Neural cell (in vitro differentiated cells): Measurements from ENCODE around the gene TBC1D19. TPM values are rescaled to one million over a fixed set of nuclear protein-coding genes. Genes with fewer than 3 reads are reported as not detected.

ENCODE experiments used
- H2AFZ ChIP-seq: fragments of 200-600, 300-800 bp; sonication (generic), shearing (Covaris generic); 2 replicates; pipeline ENCODE4 v1.6.0; 2014; ENCODE audit warnings: low read depth, mild to moderate bottlenecking, antibody characterized with exemption, low read length, moderate library complexity
- H3F3A ChIP-seq: fragments of 200-600 bp; shearing (Covaris generic); 2 replicates; pipeline ENCODE4 v1.6.1; 2016; ENCODE audit warnings: mild to moderate bottlenecking, moderate library complexity, mixed read lengths, antibody characterized with exemption, low read length; ENCODE audit not compliant: insufficient read depth, poor library complexity, severe bottlenecking
- H3K27ac ChIP-seq: fragments of 200-600, 300-800 bp; sonication (generic), shearing (Covaris generic); 2 replicates; pipeline ENCODE4 v1.5.1; 2014; ENCODE audit warnings: mild to moderate bottlenecking, low read length, moderate library complexity
- H3K27me3 ChIP-seq: fragments of 300-800, 200-600 bp; sonication (generic), shearing (Covaris generic); 2 replicates; pipeline ENCODE4 v1.6.0; 2014; ENCODE audit warnings: mild to moderate bottlenecking, low read depth, low read length, moderate library complexity; ENCODE audit not compliant: insufficient read depth
- H3K36me3 ChIP-seq: fragments of 300-800, 200-600 bp; sonication (generic), shearing (Covaris generic); 2 replicates; pipeline ENCODE4 v1.5.1; 2014; ENCODE audit warnings: mild to moderate bottlenecking, antibody characterized with exemption, low read length, moderate library complexity; ENCODE audit not compliant: insufficient read depth
- H3K4me2 ChIP-seq: fragments of 300-800, 200-600 bp; sonication (generic), shearing (Covaris generic); 2 replicates; pipeline ENCODE4 v1.6.0; 2014; ENCODE audit warnings: mild to moderate bottlenecking, low read length
- H3K4me3 ChIP-seq: fragments of 300-800, 200-600 bp; sonication (generic), shearing (Covaris generic); 2 replicates; pipeline ENCODE4 v1.5.1; 2014; ENCODE audit warnings: mild to moderate bottlenecking, low read length, moderate library complexity
- H3K79me2 ChIP-seq: fragments of 200-600 bp; shearing (Covaris generic); replicated peaks from 2 replicates; pipeline ENCODE4 v1.6.0; 2014; ENCODE audit warnings: mild to moderate bottlenecking, low read length, moderate library complexity; ENCODE audit not compliant: insufficient read depth
- H3K9ac ChIP-seq: fragments of 300-800, 200-600 bp; sonication (generic), shearing (Covaris generic); 2 replicates; pipeline ENCODE4 v1.6.1; 2016; ENCODE audit warnings: mild to moderate bottlenecking, low read length, mixed read lengths
- H3K9me2 ChIP-seq: fragments of 200-600 bp; shearing (Covaris generic); 2 replicates; pipeline ENCODE4 v1.6.1; 2016; ENCODE audit warnings: mild to moderate bottlenecking, low read length, mixed read lengths; ENCODE audit not compliant: insufficient read depth
- H3K9me3 ChIP-seq: fragments of 200-600, 300-800 bp; sonication (generic), shearing (Covaris generic); 2 replicates; pipeline ENCODE4 v1.6.1; 2016; ENCODE audit warnings: mild to moderate bottlenecking, mixed run types, low read length, moderate library complexity, mixed read lengths
- H4K20me1 ChIP-seq: fragments of 200-600 bp; shearing (Covaris generic); 2 replicates; pipeline ENCODE4 v1.6.1; 2016; ENCODE audit warnings: mild to moderate bottlenecking, mixed run types; ENCODE audit not compliant: insufficient read depth
- CTCF ChIP-seq: fragments of 450-650 bp; IDR thresholded peaks from 2 replicates; pipeline ENCODE4 v1.5.1; 2014; ENCODE audit warnings: antibody characterized with exemption, mild to moderate bottlenecking, moderate library complexity; ENCODE audit not compliant: poor library complexity, severe bottlenecking
- EP300 ChIP-seq: fragments of 450-650 bp; conservative IDR thresholded peaks from 2 replicates; pipeline ENCODE4 v1.6.1; 2014; ENCODE audit warnings: antibody characterized with exemption, mild to moderate bottlenecking, moderate library complexity; ENCODE audit not compliant: poor library complexity, severe bottlenecking
- EZH2 ChIP-seq: fragments of 200-600, 300-800 bp; shearing (Covaris generic), sonication (generic); IDR thresholded peaks from 2 replicates; pipeline ENCODE4 v1.6.1; 2014; ENCODE audit warnings: antibody characterized with exemption, low read length, borderline replicate concordance, mild to moderate bottlenecking; ENCODE audit not compliant: insufficient read depth, poor library complexity, severe bottlenecking
- MXI1 ChIP-seq: fragments of 450-650 bp; conservative IDR thresholded peaks from 2 replicates; pipeline ENCODE4 v1.6.1; 2014; ENCODE audit warnings: antibody characterized with exemption, mild to moderate bottlenecking; ENCODE audit not compliant: poor library complexity, severe bottlenecking
- POLR2AphosphoS5 ChIP-seq: IDR thresholded peaks from 2 replicates; pipeline ENCODE4 v1.6.1; 2012
- RAD21 ChIP-seq: fragments of 450-650 bp; conservative IDR thresholded peaks from 2 replicates; pipeline ENCODE4 v1.6.1; 2014; ENCODE audit warnings: antibody characterized with exemption, mild to moderate bottlenecking, moderate library complexity
- REST ChIP-seq: IDR thresholded peaks from 2 replicates; pipeline ENCODE4 v1.6.1; 2012; ENCODE audit warnings: borderline replicate concordance
- SMC3 ChIP-seq: fragments of 450-650 bp; conservative IDR thresholded peaks from 2 replicates; pipeline ENCODE4 v1.6.1; 2014; ENCODE audit warnings: antibody characterized with exemption, mild to moderate bottlenecking, moderate library complexity; ENCODE audit not compliant: poor library complexity
- TAF1 ChIP-seq: IDR thresholded peaks from 2 replicates; pipeline ENCODE4 v1.6.1; 2012; ENCODE audit warnings: low read depth
- polyA plus RNA-seq: library from polyadenylated mRNA; depleted of rRNA; stranded (reverse); fragments of >200 nt; gene quantifications from 2 replicates; pipeline ENCODE4 v1.2.3, GENCODE V29; 2014

TBC1D19 gene
- polyA plus RNA-seq, 1 donor from 2014 or later, result 23.1 TPM

- Histone ChIP-seq H3F3A (no peaks in the 10 kb centered on the region), H3K79me2 (peaks cover 20% of the 10 kb centered on the region), H3K36me3 (no peaks in the 10 kb centered on the region), H3K4me3 (no peak overlapping the region), H3K27ac (no peak overlapping the region), H3K4me2 (no peak overlapping the region), H3K9me2 (no peaks in the 10 kb centered on the region), H3K9me3 (no peaks in the 10 kb centered on the region), H4K20me1 (no peaks in the 10 kb centered on the region), H3K27me3 (no peaks in the 10 kb centered on the region), H3K9ac (no peak overlapping the region), H2AFZ (no peak overlapping the region)
- no peak for TF ChIP-seq POLR2AphosphoS5
- TF ChIP-seq RAD21, result no peak
- no peak for TF ChIP-seq MXI1
These were observed 10.5 kb downstream of the TBC1D19 start for GRCh38 chr4:26594371-26594770.

GRCh38 chr4:26594778-26595177, 10.9 kb downstream of the TBC1D19 start:
- no peak for TF ChIP-seq EZH2
- no peak for TF ChIP-seq RAD21
- TF ChIP-seq TAF1, result no peak
- TF ChIP-seq SMC3, result no peak
- TF ChIP-seq CTCF, result no peak
- TF ChIP-seq POLR2AphosphoS5, result no peak
- no peak for TF ChIP-seq EP300
- no peak for TF ChIP-seq REST
- no peak for TF ChIP-seq MXI1
- Histone ChIP-seq H3K27ac (no peak overlapping the region), H3K36me3 (no peaks in the 10 kb centered on the region), H3K27me3 (no peaks in the 10 kb centered on the region), H3K9me2 (no peaks in the 10 kb centered on the region), H3K79me2 (peaks cover 16% of the 10 kb centered on the region), H3K9ac (no peak overlapping the region), H3F3A (no peaks in the 10 kb centered on the region), H3K4me3 (no peak overlapping the region), H3K9me3 (no peaks in the 10 kb centered on the region), H4K20me1 (no peaks in the 10 kb centered on the region), H2AFZ (no peak overlapping the region), H3K4me2 (no peak overlapping the region)

GRCh38 chr4:26596843-26597242, 13.0 kb downstream of the TBC1D19 start:
- Histone ChIP-seq H3K79me2 (peaks cover 8% of the 10 kb centered on the region), H4K20me1 (no peaks in the 10 kb centered on the region), H3K27ac (no peak overlapping the region), H3K27me3 (no peaks in the 10 kb centered on the region), H3K4me2 (no peak overlapping the region), H3K9me3 (no peaks in the 10 kb centered on the region), H3K9me2 (no peaks in the 10 kb centered on the region), H3K36me3 (peaks cover 4% of the 10 kb centered on the region), H3K4me3 (no peak overlapping the region), H3K9ac (no peak overlapping the region), H3F3A (no peaks in the 10 kb centered on the region), H2AFZ (no peak overlapping the region)
- TF ChIP-seq POLR2AphosphoS5, result no peak
